GM12878 (cell line): ENCODE results near the gene H6PD. TPM values are rescaled to one million over a fixed set of nuclear protein-coding genes. Genes with fewer than 3 reads are reported as not detected.

Experiments used
- ATAC-seq: fragments of 200-7000 bp; cut with Tn5 transposase; 3 replicates; pipeline ENCODE4 v1.9.1; 2020; ENCODE audit warnings: mild to moderate bottlenecking, moderate library complexity
- BruUV-seq: library from RNA; stranded (reverse); fragments of 400-500 nt; replicated peaks from 2 replicates; lab custom pipeline; 2021; lab: Mats Ljungman, UMichigan
- CTCF ChIA-PET: fragments of 300-600 bp; sonication (Branson Sonifier 250); formaldehyde crosslinking; extraction: SDS; loops from one replicate; lab custom pipeline; 2021; ENCODE audit warnings: inconsistent platforms; lab: Yijun Ruan, JAX
- POLR2A ChIA-PET: fragments of 350-600 bp; formaldehyde crosslinking; extraction: SDS; loops from one replicate; lab custom pipeline; 2021; ENCODE audit warnings: inconsistent platforms; lab: Charles Lee
- RAD21 ChIA-PET: fragments of 300-600 bp; sonication (Branson Sonifier 250); formaldehyde crosslinking; loops from one replicate; lab custom pipeline; 2023; ENCODE audit warnings: antibody characterized with exemption; ENCODE audit not compliant: unreplicated experiment; lab: Charles Lee
- SMC1A ChIA-PET: fragments of 300-600 bp; sonication (Branson Sonifier 250); formaldehyde crosslinking; loops from one replicate; lab custom pipeline; 2023; ENCODE audit not compliant: unreplicated experiment, uncharacterized antibody; lab: Charles Lee
- DNase-seq: peaks from one replicate; pipeline ENCODE4 v3.0.0-alpha.2; 2011; ENCODE audit warnings: low read depth, low spot score
- FAIRE-seq: peaks from 3 replicates; lab custom pipeline; 2011; peaks lifted over from hg19 to GRCh38; lab: Jason Lieb, UNC
- H2AFZ ChIP-seq: 2 replicates; pipeline ENCODE4 v1.6.0; 2011; ENCODE audit warnings: low read depth, low read length, control low read depth; ENCODE audit not compliant: control insufficient read depth
- H3K27ac ChIP-seq: 2 replicates; pipeline ENCODE4 v1.5.1; 2011; ENCODE audit warnings: control low read depth; ENCODE audit not compliant: control insufficient read depth, insufficient read depth
- H3K27me3 ChIP-seq, 2 experiments: replicated peaks in 1 of 2; 2 replicates each; pipeline versions ENCODE4 v1.6.0 to v1.6.1; 2011; ENCODE audit warnings: low read length in 1 of 2; ENCODE audit not compliant: control insufficient read depth in 2 of 2, insufficient read depth in 2 of 2
- H3K36me3 ChIP-seq, 2 experiments: 2 replicates each; pipeline ENCODE4 v1.5.1; 2011; ENCODE audit warnings: low read length in 1 of 2; ENCODE audit not compliant: control insufficient read depth in 2 of 2, insufficient read depth in 2 of 2
- H3K4me1 ChIP-seq: 2 replicates; pipeline ENCODE4 v1.6.1; 2011; ENCODE audit warnings: mild to moderate bottlenecking, low read length, moderate library complexity, mixed read lengths; ENCODE audit not compliant: control insufficient read depth, insufficient read depth
- H3K4me2 ChIP-seq: 2 replicates; pipeline ENCODE4 v1.6.0; 2011; ENCODE audit warnings: control low read depth; ENCODE audit not compliant: control insufficient read depth, insufficient read depth
- H3K4me3 ChIP-seq: fragments of 200-600 bp; sonication (generic); 2 replicates; pipeline ENCODE4 v1.5.1; 2016
- H3K79me2 ChIP-seq: 2 replicates; pipeline ENCODE4 v1.6.0; 2011; ENCODE audit warnings: low read length; ENCODE audit not compliant: control insufficient read depth, insufficient read depth
- H3K9ac ChIP-seq: 2 replicates; pipeline ENCODE4 v1.8.0; 2011; ENCODE audit warnings: low read length, control low read depth, mixed read lengths; ENCODE audit not compliant: control insufficient read depth, insufficient read depth
- H3K9me3 ChIP-seq: replicated peaks from 3 replicates; pipeline ENCODE4 v1.5.1; 2011; ENCODE audit warnings: mild to moderate bottlenecking, low read length; ENCODE audit not compliant: control insufficient read depth, insufficient read depth
- H4K20me1 ChIP-seq: 2 replicates; pipeline ENCODE4 v1.6.0; 2011; ENCODE audit not compliant: control insufficient read depth, insufficient read depth
- ETV6 ChIP-seq, 2 experiments: fragments of 450-650 bp in 1 of 2; IDR thresholded peaks in 1 of 2; conservative IDR thresholded peaks in 1 of 2; 2 replicates each; pipeline ENCODE4 v1.6.1; 2014; ENCODE audit warnings: antibody characterized with exemption in 1 of 2, borderline replicate concordance in 1 of 2, low read depth in 1 of 2, mild to moderate bottlenecking in 1 of 2, moderate library complexity in 1 of 2
- FOXM1 ChIP-seq: IDR thresholded peaks from 2 replicates; pipeline ENCODE4 v1.6.1; 2012; ENCODE audit warnings: low read depth, mild to moderate bottlenecking, inconsistent platforms, low read length, moderate library complexity
- PML ChIP-seq: IDR thresholded peaks from 2 replicates; pipeline ENCODE4 v1.6.1; 2012; ENCODE audit warnings: low read length, inconsistent platforms
- SIN3A ChIP-seq: IDR thresholded peaks from 2 replicates; pipeline ENCODE4 v1.6.1; 2012; ENCODE audit warnings: low read depth, low read length, improper control_type of control experiment
- SRF ChIP-seq, 2 experiments: IDR thresholded peaks; 2 replicates each; pipeline ENCODE4 v1.6.1; 2011; ENCODE audit warnings: low read depth in 2 of 2, low read length in 2 of 2, mild to moderate bottlenecking in 1 of 2, moderate library complexity in 1 of 2
- ZNF592 ChIP-seq: fragments of 450-650 bp; IDR thresholded peaks from 2 replicates; pipeline ENCODE4 v1.6.1; 2017; ENCODE audit warnings: mild to moderate bottlenecking, moderate library complexity
- ZNF687 ChIP-seq: fragments of 450-650 bp; IDR thresholded peaks from 2 replicates; pipeline ENCODE4 v1.6.1; 2017; ENCODE audit warnings: mild to moderate bottlenecking, moderate library complexity
- WGBS: methylation state at CpG from one replicate; pipeline ENCODE4 v1.1.6; 2016; ENCODE audit warnings: low lambda C conversion rate; ENCODE audit not compliant: insufficient replicate concordance, insufficient coverage; ENCODE audit errors: missing lambda C conversion rate; 5-methylcytosine and 5-hydroxymethylcytosine counted together
- in situ Hi-C: fragments of 300-500 bp; cut with MboI; formaldehyde crosslinking; loops from 9 replicates; pipeline ENCODE4 v1.14.3; 2018; ENCODE audit warnings: mixed read lengths
- intact Hi-C: fragments of 100-400 bp; cut with micrococcal nuclease; formaldehyde crosslinking; loops from one replicate; pipeline ENCODE4 v1.14.2; 2022; ENCODE audit not compliant: unreplicated experiment
- polyA plus RNA-seq, 11 experiments: library from polyadenylated mRNA; depleted of rRNA in 4 of 11; unstranded in 6 of 11; stranded (reverse) in 5 of 11; fragments of >200 nt; fragmentation: Nextera tagmentation in 4 of 11; fragmentation: Illumina TruSeq in 1 of 11; extraction: Ambion mirVana in 4 of 11; extraction: Trizol in 1 of 11; gene quantifications; 1 replicate in 1 of 11; 2 replicates in 10 of 11; pipeline versions ENCODE4 v1.2.1 to v1.2.3, GENCODE V29; 2011 to 2016; ENCODE audit warnings: inconsistent platforms in 2 of 11, missing spikeins in 2 of 11, low read depth in 1 of 11
- total RNA-seq, 4 experiments: library from RNA; depleted of rRNA in 3 of 4; stranded (reverse); fragments of >200 nt in 3 of 4; fragmentation: Illumina TruSeq in 1 of 4; extraction: Trizol in 1 of 4; gene quantifications; 2 replicates each; pipeline versions ENCODE4 v1.2.1 to v1.2.3, GENCODE V29; 2013 to 2021
- TF ChIP-seq, protein P1 (sequence below): fragments of 450-650 bp; IDR thresholded peaks from 2 replicates; pipeline ENCODE4 v1.6.1; 2017; ENCODE audit warnings: mild to moderate bottlenecking

The H6PD gene
- total and polyA plus RNA-seq, 10 of the 15 experiments (the other 5 are each of a cell fraction or from before 2014, with no cell fraction given) = 1.2 to 20.7 (median 7.7) TPM

DNA sequence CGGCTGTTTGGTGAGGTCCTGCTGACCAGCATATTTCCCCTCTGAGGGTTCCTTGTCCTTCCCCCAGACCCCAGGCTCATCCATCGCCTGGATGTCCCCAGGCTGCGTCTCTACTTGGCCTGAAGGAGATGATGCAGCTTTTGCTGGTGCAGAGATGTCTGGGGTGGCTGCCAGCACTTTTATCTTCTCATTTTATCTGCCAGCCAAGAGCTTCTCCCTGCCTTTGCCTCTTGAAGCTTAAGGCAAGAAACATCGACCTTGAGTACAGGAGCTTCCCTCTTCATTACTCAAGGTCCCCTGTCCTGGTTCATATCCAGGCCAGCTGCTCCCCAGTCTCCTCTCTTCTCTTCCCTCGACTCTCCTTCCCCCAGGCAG, 9.2 kb upstream of the H6PD start:
- intact Hi-C loops (no loop called here), in situ Hi-C loops (no loop called here)
- Histone ChIP-seq H3K4me2 (no peak overlapping the region), H2AFZ (no peak overlapping the region), H3K4me3 (no peak overlapping the region), H3K27ac (no peak overlapping the region), H3K9ac (no peak overlapping the region), H4K20me1 (no peaks in the 10 kb centered on the region), H3K27me3 (no peaks in the 10 kb centered on the region), H3K79me2 (no peaks in the 10 kb centered on the region), H3K4me1 (no peaks in the 10 kb centered on the region), H3K9me3 (no peaks in the 10 kb centered on the region; the same call in 2 of the 3 replicates), H3K36me3 (no peaks in the 10 kb centered on the region)
- TF ChIP-seq ZNF592 (no peak), ETV6 (conservative IDR thresholded peaks at IDR 0.05 in 1 of 2, IDR thresholded peaks at IDR 0.05 in 1 of 2; ENCODE audit: borderline replicate concordance in 1 of 2, low read depth in 1 of 2) (no peak), ZNF687 (no peak), FOXM1 (no peak), PML (no peak), SRF (IDR thresholded peaks at IDR 0.05; ENCODE audit: low read depth in 2 of 2, low read length in 2 of 2) (no peak), SIN3A (no peak)
- TF ChIP-seq, protein P1, sequence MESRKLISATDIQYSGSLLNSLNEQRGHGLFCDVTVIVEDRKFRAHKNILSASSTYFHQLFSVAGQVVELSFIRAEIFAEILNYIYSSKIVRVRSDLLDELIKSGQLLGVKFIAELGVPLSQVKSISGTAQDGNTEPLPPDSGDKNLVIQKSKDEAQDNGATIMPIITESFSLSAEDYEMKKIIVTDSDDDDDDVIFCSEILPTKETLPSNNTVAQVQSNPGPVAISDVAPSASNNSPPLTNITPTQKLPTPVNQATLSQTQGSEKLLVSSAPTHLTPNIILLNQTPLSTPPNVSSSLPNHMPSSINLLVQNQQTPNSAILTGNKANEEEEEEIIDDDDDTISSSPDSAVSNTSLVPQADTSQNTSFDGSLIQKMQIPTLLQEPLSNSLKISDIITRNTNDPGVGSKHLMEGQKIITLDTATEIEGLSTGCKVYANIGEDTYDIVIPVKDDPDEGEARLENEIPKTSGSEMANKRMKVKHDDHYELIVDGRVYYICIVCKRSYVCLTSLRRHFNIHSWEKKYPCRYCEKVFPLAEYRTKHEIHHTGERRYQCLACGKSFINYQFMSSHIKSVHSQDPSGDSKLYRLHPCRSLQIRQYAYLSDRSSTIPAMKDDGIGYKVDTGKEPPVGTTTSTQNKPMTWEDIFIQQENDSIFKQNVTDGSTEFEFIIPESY = no peak
- FAIRE-seq (no peak), ATAC-seq (no peak), DNase-seq (no peak)
- ChIA-PET SMC1A (interaction anchor here (0.6 kb wide), 1 partner anchor 220 kb away, joined by 3 read pairs; no protein-coding TSS in a partner anchor), CTCF (interaction anchor here (1.8 kb wide), 1 partner anchor 9 kb away, joined by 4 read pairs; no protein-coding TSS in a partner anchor), RAD21 (no interaction called here), POLR2A (interaction anchor here (0.5 kb wide), 1 partner anchor 656 kb away, joined by 3 read pairs; no protein-coding TSS in a partner anchor)
- BruUV-seq = no TSS peak
- WGBS = 26% methylated on average over 5 of the region's 5 CpGs
